Neuronal stem cell (in vitro differentiated cells): ENCODE results near the gene MAPKBP1.

Source experiments
- DNase-seq: peaks from one replicate; pipeline ENCODE4 v3.0.0-alpha.2; 2013; ENCODE audit warnings: low spot score
- H2AFZ ChIP-seq: one replicate; pipeline ENCODE4 v1.6.1; 2013; ENCODE audit warnings: mild to moderate bottlenecking, low read length, inconsistent platforms
- H2AK5ac ChIP-seq: 2 replicates; pipeline ENCODE4 v1.6.1; 2013; ENCODE audit warnings: low read depth, mild to moderate bottlenecking, inconsistent platforms, low read length, moderate library complexity, mixed read lengths
- H2BK120ac ChIP-seq: 2 replicates; pipeline ENCODE4 v1.6.1; 2013; ENCODE audit warnings: low read depth, mild to moderate bottlenecking, inconsistent platforms, low read length, moderate library complexity, mixed read lengths
- H2BK12ac ChIP-seq: one replicate; pipeline ENCODE4 v1.6.1; 2013; ENCODE audit warnings: low read length, inconsistent platforms
- H2BK15ac ChIP-seq: 2 replicates; pipeline ENCODE4 v1.6.1; 2013; ENCODE audit warnings: mild to moderate bottlenecking, low read length, inconsistent platforms, mixed read lengths
- H2BK5ac ChIP-seq: one replicate; pipeline ENCODE4 v1.6.1; 2013; ENCODE audit warnings: inconsistent platforms, mild to moderate bottlenecking, low read length, moderate library complexity
- H3K14ac ChIP-seq: one replicate; pipeline ENCODE4 v1.6.1; 2013; ENCODE audit warnings: low read length, inconsistent platforms
- H3K18ac ChIP-seq: 2 replicates; pipeline ENCODE4 v1.6.1; 2013; ENCODE audit warnings: low read length, inconsistent platforms
- H3K23ac ChIP-seq: 2 replicates; pipeline ENCODE4 v1.6.1; 2013; ENCODE audit warnings: low read depth, mild to moderate bottlenecking, mixed read lengths, low read length, inconsistent platforms; ENCODE audit not compliant: poor library complexity
- H3K27ac ChIP-seq: replicated peaks from 3 replicates; pipeline ENCODE4 v1.5.1; 2013; ENCODE audit warnings: low read length, inconsistent platforms
- H3K27me3 ChIP-seq, 3 experiments: 2 replicates each; pipeline ENCODE4 v1.6.1; 2013; ENCODE audit warnings: low read length in 3 of 3, mild to moderate bottlenecking in 2 of 3, inconsistent platforms in 1 of 3, low read depth in 1 of 3, mixed read lengths in 1 of 3, moderate library complexity in 1 of 3; ENCODE audit not compliant: control insufficient read depth in 3 of 3, insufficient read depth in 3 of 3
- H3K36me3 ChIP-seq, 2 donors: replicated peaks in 1 of 2; 2 replicates each; pipeline ENCODE4 v1.6.1; 2013; ENCODE audit warnings: low read length in 2 of 2; ENCODE audit not compliant: control insufficient read depth in 2 of 2, insufficient read depth in 2 of 2
- H3K4ac ChIP-seq: 2 replicates; pipeline ENCODE4 v1.6.1; 2013; ENCODE audit warnings: inconsistent platforms, mild to moderate bottlenecking, low read length, moderate library complexity
- H3K4me1 ChIP-seq, 2 donors: 1 replicate in 1 of 2; 2 replicates in 1 of 2; pipeline ENCODE4 v1.6.1; 2013; ENCODE audit warnings: low read length in 2 of 2, low read depth in 1 of 2; ENCODE audit not compliant: control insufficient read depth in 2 of 2, insufficient read depth in 1 of 2
- H3K4me2 ChIP-seq: one replicate; pipeline ENCODE4 v1.6.1; 2013; ENCODE audit warnings: mild to moderate bottlenecking, low read length, inconsistent platforms; ENCODE audit not compliant: insufficient read depth, poor library complexity, severe bottlenecking
- H3K4me3 ChIP-seq, 2 donors: 2 replicates each; pipeline ENCODE4 v1.5.1; 2013; ENCODE audit warnings: low read length in 2 of 2, mild to moderate bottlenecking in 2 of 2, inconsistent platforms in 1 of 2, moderate library complexity in 1 of 2
- H3K79me1 ChIP-seq: one replicate; pipeline ENCODE4 v1.6.1; 2013; ENCODE audit warnings: low read depth, mild to moderate bottlenecking, inconsistent platforms, low read length, moderate library complexity
- H3K9ac ChIP-seq: one replicate; pipeline ENCODE4 v1.6.1; 2013; ENCODE audit warnings: mild to moderate bottlenecking, low read depth, low read length, inconsistent platforms; ENCODE audit not compliant: poor library complexity
- H3K9me3 ChIP-seq, 2 donors: replicated peaks in 1 of 2; 2 replicates each; pipeline versions ENCODE3 to v1.6.1; 2013; ENCODE audit warnings: low read length in 2 of 2, mild to moderate bottlenecking in 2 of 2, inconsistent platforms in 1 of 2, low read depth in 1 of 2, mixed read lengths in 1 of 2, moderate library complexity in 1 of 2; ENCODE audit not compliant: control insufficient read depth in 2 of 2, insufficient read depth in 1 of 2
- H4K8ac ChIP-seq: one replicate; pipeline ENCODE4 v1.6.1; 2013; ENCODE audit warnings: low read depth, mild to moderate bottlenecking, inconsistent platforms, low read length, moderate library complexity
- H4K91ac ChIP-seq: one replicate; pipeline ENCODE4 v1.6.1; 2013; ENCODE audit warnings: low read length, low read depth, mild to moderate bottlenecking, inconsistent platforms; ENCODE audit not compliant: poor library complexity
- WGBS, 2 donors: extraction: QIAGEN DNeasy Blood & Tissue Kit; methylation state at CpG; one replicate each; pipeline ENCODE4 v1.1.7; 2013; ENCODE audit warnings: missing lambda C conversion rate in 2 of 2, mixed read lengths in 1 of 2; ENCODE audit not compliant: insufficient read length in 2 of 2, insufficient replicate concordance in 1 of 2; ENCODE audit errors: extremely low coverage in 2 of 2; 5-methylcytosine and 5-hydroxymethylcytosine counted together

Gene MAPKBP1

DNA sequence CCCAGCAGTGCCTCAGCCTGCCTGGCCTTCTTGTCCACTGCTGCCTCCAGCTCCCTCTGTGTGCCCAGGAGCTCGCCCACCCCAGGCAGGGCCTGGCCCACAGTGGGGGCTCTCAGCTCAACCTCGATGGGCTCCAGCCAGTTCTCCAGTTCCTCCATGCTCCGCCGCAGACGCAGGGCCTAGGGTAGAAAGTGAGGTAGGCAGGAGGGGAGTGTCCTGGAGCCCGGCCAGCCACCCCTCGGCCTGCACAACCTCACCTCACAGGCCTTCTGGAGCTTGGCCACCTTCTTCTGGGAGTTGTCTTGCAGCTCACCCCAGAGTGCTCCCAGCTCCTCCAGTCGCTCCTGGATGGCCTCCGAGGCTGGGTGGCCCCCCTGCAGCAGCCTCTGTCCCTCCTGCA lies 83.0 kb downstream of the MAPKBP1 start:
- H3K79me1 ChIP-seq, result peaks cover 2% of the 10 kb centered on the region
- H3K14ac ChIP-seq, result no peak overlapping the region
- H4K8ac ChIP-seq, result no peak overlapping the region
- no peak overlapping the region for H3K27ac ChIP-seq
- peak overlapping the region; percentile 81 for H2BK12ac ChIP-seq
- no peak overlapping the region for H4K91ac ChIP-seq
- H2BK120ac ChIP-seq, result no peak overlapping the region
- H3K18ac ChIP-seq, result peak overlapping the region; percentile 31
- no peak overlapping the region for H2BK15ac ChIP-seq
- no peak overlapping the region for H2AFZ ChIP-seq
- no peak overlapping the region for H3K4me3 ChIP-seq
- WGBS, 2 donors, result no CpG with 5 or more reads among the region's 9 CpGs
- no peak overlapping the region for H2BK5ac ChIP-seq
- peak overlapping the region; percentile 30 for H3K9ac ChIP-seq
- H3K9me3 ChIP-seq, result peaks cover 0 to 3% of the 10 kb centered on the region in 2 donors
- DNase-seq, result no peak
- no peaks in the 10 kb centered on the region for H3K36me3 ChIP-seq
- no peak overlapping the region for H3K23ac ChIP-seq
- peak overlapping the region; percentile 78 for H2AK5ac ChIP-seq
- no peak overlapping the region for H3K4ac ChIP-seq
- no peak overlapping the region for H3K4me2 ChIP-seq
- H3K27me3 ChIP-seq, result no peaks in the 10 kb centered on the region
- peaks cover 12 to 18% of the 10 kb centered on the region in 2 donors for H3K4me1 ChIP-seq

DNA sequence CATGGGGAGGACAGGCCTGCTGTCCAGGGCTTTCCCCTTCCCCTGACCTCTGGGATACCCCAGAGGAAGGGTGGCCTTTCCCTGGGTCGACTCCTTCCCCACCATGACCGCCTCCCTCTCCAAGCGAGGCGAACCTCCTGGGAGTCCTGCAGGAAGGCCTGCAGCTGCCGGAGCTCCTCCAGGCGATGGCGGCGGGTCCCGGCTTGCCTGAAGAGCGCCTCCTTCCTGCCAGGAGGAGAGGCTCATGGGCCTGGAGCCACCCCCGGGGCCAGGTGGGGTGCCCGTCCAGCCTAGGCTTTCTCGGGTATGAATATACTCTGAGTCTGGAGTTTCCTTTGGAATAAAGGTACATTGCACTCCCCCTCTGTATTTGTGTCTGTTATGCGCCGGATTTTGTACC lies 84.5 kb downstream of the MAPKBP1 start:
- no peak overlapping the region for H2BK120ac ChIP-seq
- WGBS, 2 donors, result no CpG with 5 or more reads among the region's 15 CpGs
- peak overlapping the region; percentile 83 for H3K23ac ChIP-seq
- peaks cover 0 to 3% of the 10 kb centered on the region in 2 donors for H3K9me3 ChIP-seq
- peak overlapping the region; percentile 67 for H2BK5ac ChIP-seq
- no peak overlapping the region for H2BK15ac ChIP-seq
- no peak overlapping the region for H3K27ac ChIP-seq
- H3K4ac ChIP-seq, result no peak overlapping the region
- no peaks in the 10 kb centered on the region for H3K27me3 ChIP-seq
- H3K36me3 ChIP-seq, result no peaks in the 10 kb centered on the region
- H3K9ac ChIP-seq, result no peak overlapping the region
- peaks cover 12 to 20% of the 10 kb centered on the region in 2 donors for H3K4me1 ChIP-seq
- H2BK12ac ChIP-seq, result peak overlapping the region; percentile 91
- H3K14ac ChIP-seq, result no peak overlapping the region
- H2AK5ac ChIP-seq, result peak overlapping the region; percentile 25
- H2AFZ ChIP-seq, result no peak overlapping the region
- H3K18ac ChIP-seq, result peak overlapping the region; percentile 90
- H3K4me2 ChIP-seq, result no peak overlapping the region
- no peak overlapping the region for H4K91ac ChIP-seq
- H4K8ac ChIP-seq, result no peak overlapping the region
- no peak overlapping the region for H3K4me3 ChIP-seq
- DNase-seq, result no peak
- H3K79me1 ChIP-seq, result peaks cover 2% of the 10 kb centered on the region

DNA sequence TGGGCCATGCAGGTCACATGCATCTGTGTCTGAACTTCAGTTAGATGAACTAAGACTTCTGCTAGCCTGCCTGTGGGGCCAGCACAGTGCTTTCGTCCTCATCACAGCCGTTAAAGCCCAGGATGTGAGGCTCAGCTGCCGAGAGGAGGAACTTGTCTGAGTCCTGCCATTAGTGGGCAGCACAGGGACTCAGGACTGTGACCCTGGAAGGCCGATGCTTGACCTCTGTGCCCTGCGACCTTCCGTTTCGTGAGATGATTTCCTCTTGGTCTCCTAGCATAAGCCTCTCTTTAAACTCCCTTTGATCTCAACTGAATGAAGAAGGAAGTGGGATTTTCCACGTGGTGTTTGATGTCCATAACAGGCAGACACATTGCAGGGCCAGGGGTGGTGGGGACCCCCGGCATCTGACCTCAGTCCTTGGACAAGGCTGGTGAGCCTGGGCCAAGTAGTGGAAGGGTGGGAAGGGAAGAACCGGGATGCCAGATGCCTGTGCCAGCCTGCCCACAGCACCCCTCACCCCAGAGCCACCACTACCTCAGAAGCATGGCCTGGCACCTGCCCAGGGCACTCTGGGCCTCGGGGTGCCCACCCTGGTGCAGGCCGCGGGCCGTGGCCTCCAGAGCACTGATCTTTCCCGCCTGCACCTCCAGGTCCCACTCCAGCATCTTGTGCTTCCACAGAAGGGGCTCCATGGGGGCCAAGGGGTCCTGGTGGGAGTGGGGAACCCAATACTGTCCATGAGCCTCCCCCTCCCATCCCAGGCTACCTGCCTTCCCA lies 86.0 kb downstream of the MAPKBP1 start:
- Histone ChIP-seq H3K9ac (no peak overlapping the region), H3K14ac (no peak overlapping the region), H3K4me3 (no peak overlapping the region), H3K4me2 (no peak overlapping the region), H3K27ac (no peak overlapping the region), H3K23ac (peak overlapping the region; percentile 31), H2AFZ (peak overlapping the region; percentile 78), H4K8ac (no peak overlapping the region), H2AK5ac (peak overlapping the region; percentile 85), H3K79me1 (peaks cover under 1% of the 10 kb centered on the region), H3K4me1 (peaks cover 8 to 16% of the 10 kb centered on the region in 2 donors), H2BK5ac (no peak overlapping the region), H2BK120ac (no peak overlapping the region), H3K36me3 (no peaks in the 10 kb centered on the region), H3K18ac (peak overlapping the region; percentile 53), H2BK12ac (peak overlapping the region; percentile 23), H3K27me3 (no peaks in the 10 kb centered on the region), H4K91ac (no peak overlapping the region), H3K4ac (peak overlapping the region; percentile 70), H2BK15ac (no peak overlapping the region), H3K9me3 (peaks cover 0 to 3% of the 10 kb centered on the region in 2 donors)
- DNase-seq, result no peak
- WGBS, 2 donors, result no CpG with 5 or more reads among the region's 15 CpGs

DNA sequence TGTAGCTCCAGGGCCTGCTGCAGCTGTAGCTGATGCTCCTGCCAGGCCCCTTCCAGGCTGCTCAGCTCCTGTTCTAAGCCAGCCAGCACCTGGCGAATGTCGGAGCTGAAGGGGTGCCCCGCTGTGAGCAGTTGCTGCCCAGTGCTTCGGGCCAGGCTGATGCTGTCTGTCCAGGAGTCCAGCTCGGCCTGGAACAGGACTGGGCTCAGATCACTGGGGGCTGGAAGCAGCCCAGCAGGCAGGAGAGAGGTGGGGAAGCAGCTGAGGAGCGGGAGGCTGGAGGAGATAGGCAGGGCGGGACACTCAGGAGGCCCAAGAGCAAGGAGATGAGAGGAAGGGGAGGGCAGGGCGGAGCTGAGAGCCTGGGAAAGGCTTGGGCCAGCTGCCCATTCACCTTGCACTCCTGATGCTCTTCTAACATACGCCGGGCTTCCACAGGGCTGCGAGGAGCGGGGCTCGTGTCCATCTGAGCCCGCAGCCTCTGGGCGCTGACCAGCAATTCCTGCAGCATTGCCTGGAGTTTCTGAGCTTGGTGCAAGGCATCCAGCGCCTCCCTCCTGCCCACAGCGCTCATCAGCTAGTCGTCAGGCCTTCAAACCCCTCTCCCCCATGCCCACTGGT lies 87.6 kb downstream of the MAPKBP1 start:
- Histone ChIP-seq H3K9me3 (peaks cover 0 to 3% of the 10 kb centered on the region in 2 donors), H3K14ac (peak overlapping the region; percentile 67), H4K91ac (no peak overlapping the region), H2BK12ac (peak overlapping the region; percentile 93), H2AFZ (peak overlapping the region; percentile 26), H3K4ac (no peak overlapping the region), H2AK5ac (peak overlapping the region; percentile 59), H3K23ac (no peak overlapping the region), H3K27ac (no peak overlapping the region), H3K9ac (no peak overlapping the region), H3K27me3 (no peaks in the 10 kb centered on the region), H2BK15ac (no peak overlapping the region), H3K4me3 (no peak overlapping the region), H3K4me2 (no peak overlapping the region), H3K79me1 (no peaks in the 10 kb centered on the region), H2BK120ac (no peak overlapping the region), H4K8ac (no peak overlapping the region), H3K4me1 (peaks cover 20 to 24% of the 10 kb centered on the region in 2 donors), H3K18ac (peak overlapping the region; percentile 68), H2BK5ac (peak overlapping the region; percentile 32), H3K36me3 (no peaks in the 10 kb centered on the region)
- WGBS, 2 donors, result no CpG with 5 or more reads among the region's 18 CpGs
- no peak for DNase-seq
